K562 (cell line): ENCODE data around the gene SLC38A2. TPM values are rescaled to one million over a fixed set of nuclear protein-coding genes. Genes with fewer than 3 reads are reported as not detected.

Experiments used
- DMBX1 ChIP-seq: fragments of 250-450 bp; sonication (Bioruptor Pico); IDR thresholded peaks from 2 replicates; pipeline ENCODE4 v1.8.0; 2022; ENCODE audit warnings: inconsistent platforms, mild to moderate bottlenecking, moderate library complexity, borderline replicate concordance
- ETV5 ChIP-seq: sonication (generic); formaldehyde crosslinking; IDR thresholded peaks from 2 replicates; pipeline ENCODE4 v1.4.0; 2020; ENCODE audit warnings: low read depth, mild to moderate bottlenecking, missing genetic modification reagents
- FOXK2 ChIP-seq, 2 experiments: fragments of 450-650 bp; IDR thresholded peaks in 1 of 2; conservative IDR thresholded peaks in 1 of 2; 2 replicates each; pipeline ENCODE4 v1.6.1; 2016; ENCODE audit warnings: low read depth in 2 of 2, mild to moderate bottlenecking in 1 of 2
- KAT7 ChIP-seq: sonication (generic); formaldehyde crosslinking; IDR thresholded peaks from 2 replicates; pipeline ENCODE4 v1.8.0; 2022; ENCODE audit warnings: missing genetic modification reagents, mild to moderate bottlenecking, borderline replicate concordance
- NCOA4 ChIP-seq: fragments of 450-650 bp; IDR thresholded peaks from 2 replicates; pipeline ENCODE4 v1.6.1; 2018; ENCODE audit warnings: mild to moderate bottlenecking; ENCODE audit not compliant: partially characterized antibody
- NR1H2 ChIP-seq: sonication (generic); formaldehyde crosslinking; IDR thresholded peaks from 2 replicates; pipeline ENCODE4 v1.4.0; 2020; ENCODE audit warnings: mild to moderate bottlenecking, missing genetic modification reagents
- PHF21A ChIP-seq: fragments of 450-650 bp; IDR thresholded peaks from 2 replicates; pipeline ENCODE4 v1.6.1; 2017; ENCODE audit warnings: low read depth, borderline replicate concordance
- PKNOX1 ChIP-seq: fragments of 450-650 bp; IDR thresholded peaks from 2 replicates; pipeline ENCODE4 v1.6.1; 2016
- RBM34 ChIP-seq: fragments of 200-400 bp; formaldehyde crosslinking; IDR thresholded peaks from 2 replicates; pipeline ENCODE4 v1.6.1; 2018; ENCODE audit warnings: low read length, borderline replicate concordance; ENCODE audit not compliant: insufficient read depth
- RCOR1 ChIP-seq, 2 experiments: IDR thresholded peaks; 2 replicates each; pipeline ENCODE4 v1.6.1; 2012; ENCODE audit warnings: low read depth in 2 of 2, low read length in 2 of 2, borderline replicate concordance in 1 of 2, improper control_type of control experiment in 1 of 2
- SIN3A ChIP-seq, 2 experiments: fragments of 150-350 bp in 1 of 2; IDR thresholded peaks; 2 replicates each; pipeline ENCODE4 v1.6.1; 2011 to 2016; ENCODE audit warnings: borderline replicate concordance in 2 of 2, low read depth in 2 of 2, low read length in 2 of 2, mild to moderate bottlenecking in 2 of 2, moderate library complexity in 2 of 2; ENCODE audit not compliant: control insufficient read depth in 1 of 2
- ZNF592 ChIP-seq: fragments of 450-650 bp; IDR thresholded peaks from 2 replicates; pipeline ENCODE4 v1.6.1; 2017; ENCODE audit warnings: antibody characterized with exemption, mild to moderate bottlenecking
- polyA plus RNA-seq, 8 experiments: library from polyadenylated mRNA; depleted of rRNA in 4 of 8; stranded (reverse) in 5 of 8; unstranded in 3 of 8; fragments of >200 nt; fragmentation: Nextera tagmentation in 2 of 8; fragmentation: Illumina TruSeq in 1 of 8; extraction: Ambion mirVana in 2 of 8; extraction: Trizol in 1 of 8; gene quantifications; 2 replicates each; pipeline versions ENCODE4 v1.2.1 to v1.2.3, GENCODE V29; 2011 to 2014; ENCODE audit warnings: inconsistent platforms in 1 of 8, missing spikeins in 1 of 8
- total RNA-seq, 7 experiments: library from RNA; depleted of rRNA in 6 of 7; stranded (reverse); fragments of >200 nt in 6 of 7; fragmentation: Illumina TruSeq in 2 of 7; extraction: Trizol in 2 of 7; gene quantifications; 2 replicates each; pipeline versions ENCODE4 v1.2.1 to v1.2.3, GENCODE V29; 2011 to 2021; ENCODE audit warnings: low replicate concordance in 1 of 7
- TF ChIP-seq, protein P1 (sequence below), 2 experiments: IDR thresholded peaks in 1 of 2; conservative IDR thresholded peaks in 1 of 2; 2 replicates each; pipeline ENCODE4 v1.6.1; 2016; ENCODE audit warnings: low read depth in 2 of 2, mild to moderate bottlenecking in 1 of 2, missing compliant biosample characterization in 1 of 2, missing genetic modification characterization in 1 of 2, moderate library complexity in 1 of 2
- TF ChIP-seq, protein P2 (sequence below): fragments of 200-800 bp; sonication (Bioruptor generic); IDR thresholded peaks from 2 replicates; pipeline ENCODE4 v1.6.1; 2017; ENCODE audit warnings: missing genetic modification characterization, missing compliant biosample characterization

The SLC38A2 gene
- total and polyA plus RNA-seq, 9 of the 15 experiments (the other 6 are each of a cell fraction or from before 2014, with no cell fraction given): 98.7 to 292 (median 143) TPM

DNA sequence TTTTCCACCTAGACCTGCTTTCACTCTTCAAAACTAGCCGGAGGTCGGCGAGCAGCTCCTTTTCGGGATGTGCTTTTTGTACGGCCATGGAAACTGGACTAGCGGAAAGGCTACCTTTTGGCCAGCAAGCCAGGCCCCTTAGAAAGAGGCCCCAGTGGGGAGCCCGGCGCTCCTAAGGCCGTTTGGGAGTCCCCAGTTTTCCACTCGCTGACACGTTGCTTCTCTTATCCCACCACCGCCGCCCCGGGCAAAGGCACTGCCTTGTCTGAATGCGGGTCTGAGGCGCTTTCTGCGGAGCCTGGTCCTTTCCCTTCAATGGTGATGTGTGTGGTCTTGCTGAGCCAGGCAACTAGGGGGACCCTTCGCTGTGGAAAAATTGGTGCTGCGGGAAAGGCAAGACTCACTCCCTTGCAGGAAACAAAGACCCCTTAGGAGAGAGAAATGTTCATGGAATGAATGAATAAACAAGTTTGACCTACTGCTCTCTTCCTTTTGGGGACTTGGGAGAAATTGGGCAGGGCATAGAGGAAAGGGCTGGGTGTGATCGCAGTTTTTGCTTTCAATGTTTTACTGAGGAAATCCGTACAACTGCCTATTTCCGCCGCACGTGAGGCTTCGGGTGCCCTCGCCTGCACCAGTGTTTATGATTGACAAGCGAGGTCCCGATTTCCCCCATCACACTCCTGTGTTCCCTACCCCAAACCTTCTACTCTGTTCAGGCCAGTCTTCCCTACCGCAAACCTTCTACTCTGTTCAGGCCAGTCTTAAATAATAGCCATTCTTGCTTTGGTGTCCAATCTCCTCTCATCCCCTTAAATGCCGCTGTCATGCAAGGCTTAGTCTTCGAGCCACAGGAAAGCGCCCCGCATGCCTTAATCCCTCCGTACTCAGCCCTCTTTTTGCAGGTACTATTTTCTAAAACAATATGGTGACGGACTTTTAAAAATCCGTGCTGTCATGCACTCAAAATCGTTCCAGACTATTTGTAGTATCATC, 1.0 kb upstream of the SLC38A2 start (continued):
- TF ChIP-seq DMBX1 (0 out of 2 replicates have a peak, but pooled peaks have one; percentile 17), ETV5 (0 out of 2 replicates have a peak, but pooled peaks have one; percentile 13), PKNOX1 (peak; percentile 87), RBM34 (no peak), KAT7 (CRISPR knock-in tag) (no peak), FOXK2 (conservative IDR thresholded peaks at IDR 0.05 in 1 of 2, IDR thresholded peaks at IDR 0.05 in 1 of 2; ENCODE audit: low read depth in 2 of 2) (0 out of 4 replicates have a peak, but pooled peaks of 1 of the 2 experiments have one; percentile 23), NR1H2 (CRISPR knock-in tag) (no peak), PHF21A (peak; percentile 77; the same call in 1 of the 2 replicates), RCOR1 (IDR thresholded peaks at IDR 0.05; ENCODE audit: borderline replicate concordance in 1 of 2, low read depth in 2 of 2, low read length in 2 of 2) (0 out of 4 replicates have a peak, but pooled peaks of 1 of the 2 experiments have one; percentile 3), NCOA4 (no peak), SIN3A (IDR thresholded peaks at IDR 0.05; ENCODE audit: borderline replicate concordance in 2 of 2, control insufficient read depth in 1 of 2, low read depth in 2 of 2, low read length in 2 of 2) (0 out of 4 replicates have a peak, but pooled peaks of 1 of the 2 experiments have one; percentile 21), ZNF592 (peak; percentile 42; the same call in 1 of the 2 replicates)
- TF ChIP-seq, protein P1, sequence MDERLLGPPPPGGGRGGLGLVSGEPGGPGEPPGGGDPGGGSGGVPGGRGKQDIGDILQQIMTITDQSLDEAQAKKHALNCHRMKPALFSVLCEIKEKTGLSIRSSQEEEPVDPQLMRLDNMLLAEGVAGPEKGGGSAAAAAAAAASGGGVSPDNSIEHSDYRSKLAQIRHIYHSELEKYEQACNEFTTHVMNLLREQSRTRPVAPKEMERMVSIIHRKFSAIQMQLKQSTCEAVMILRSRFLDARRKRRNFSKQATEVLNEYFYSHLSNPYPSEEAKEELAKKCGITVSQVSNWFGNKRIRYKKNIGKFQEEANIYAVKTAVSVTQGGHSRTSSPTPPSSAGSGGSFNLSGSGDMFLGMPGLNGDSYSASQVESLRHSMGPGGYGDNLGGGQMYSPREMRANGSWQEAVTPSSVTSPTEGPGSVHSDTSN (CRISPR knock-in tag; IDR thresholded peaks at IDR 0.05; ENCODE audit: low read depth): no peak
- TF ChIP-seq, protein P1 (tag; conservative IDR thresholded peaks at IDR 0.05; ENCODE audit: low read depth): 0 out of 2 replicates have a peak, but pooled peaks have one; percentile 16
- TF ChIP-seq, protein P2, sequence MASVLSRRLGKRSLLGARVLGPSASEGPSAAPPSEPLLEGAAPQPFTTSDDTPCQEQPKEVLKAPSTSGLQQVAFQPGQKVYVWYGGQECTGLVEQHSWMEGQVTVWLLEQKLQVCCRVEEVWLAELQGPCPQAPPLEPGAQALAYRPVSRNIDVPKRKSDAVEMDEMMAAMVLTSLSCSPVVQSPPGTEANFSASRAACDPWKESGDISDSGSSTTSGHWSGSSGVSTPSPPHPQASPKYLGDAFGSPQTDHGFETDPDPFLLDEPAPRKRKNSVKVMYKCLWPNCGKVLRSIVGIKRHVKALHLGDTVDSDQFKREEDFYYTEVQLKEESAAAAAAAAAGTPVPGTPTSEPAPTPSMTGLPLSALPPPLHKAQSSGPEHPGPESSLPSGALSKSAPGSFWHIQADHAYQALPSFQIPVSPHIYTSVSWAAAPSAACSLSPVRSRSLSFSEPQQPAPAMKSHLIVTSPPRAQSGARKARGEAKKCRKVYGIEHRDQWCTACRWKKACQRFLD: peak; percentile 42; the same call in 1 of the 2 replicates
